HG02610 (cell line): Measurements from ENCODE around the gene GPRC5C.

ENCODE experiments used
- ATAC-seq: cut with Tn5 transposase; IDR thresholded peaks from one replicate; pipeline ENCODE4 v1.9.1; 2021; ENCODE audit warnings: mild to moderate bottlenecking, moderate library complexity; ENCODE audit not compliant: unreplicated experiment

GPRC5C gene

GRCh38 chr17:74430706-74431567 lies 951 bp upstream of the GPRC5C start:
- peak; percentile 52 for ATAC-seq

GRCh38 chr17:74432424-74432690 lies 469 bp downstream of the GPRC5C start:
- ATAC-seq = no peak

GRCh38 chr17:74432766-74433391 lies 991 bp downstream of the GPRC5C start:
- no peak for ATAC-seq

GRCh38 chr17:74433421-74434121 lies 1.7 kb downstream of the GPRC5C start:
- ATAC-seq = no peak

- no peak for ATAC-seq
Measured at GRCh38 chr17:74435775-74436359, 4.0 kb downstream of the GPRC5C start.

- no peak for ATAC-seq
Measured at GRCh38 chr17:74437702-74438101, 5.8 kb downstream of the GPRC5C start.

- no peak for ATAC-seq
Measured at GRCh38 chr17:74439691-74440567, 8.0 kb downstream of the GPRC5C start.

- no peak for ATAC-seq
Measured at GRCh38 chr17:74441537-74441936, 9.6 kb downstream of the GPRC5C start.

- ATAC-seq = no peak
Measured at GRCh38 chr17:74442291-74442669, 10.4 kb downstream of the GPRC5C start.

- ATAC-seq = peak; percentile 39
Measured at GRCh38 chr17:74442670-74443515, 11.0 kb downstream of the GPRC5C start.

GRCh38 chr17:74443516-74444296 lies 11.8 kb downstream of the GPRC5C start:
- no peak for ATAC-seq

GRCh38 chr17:74444406-74444805 lies 12.5 kb downstream of the GPRC5C start:
- no peak for ATAC-seq

GRCh38 chr17:74445158-74445557 lies 13.3 kb downstream of the GPRC5C start:
- no peak for ATAC-seq

- peak; percentile 68 for ATAC-seq
Measured at GRCh38 chr17:74446551-74447500, 14.9 kb downstream of the GPRC5C start.

GRCh38 chr17:74447628-74448159 lies 15.8 kb downstream of the GPRC5C start:
- ATAC-seq = no peak

GRCh38 chr17:74448756-74449155 lies 16.9 kb downstream of the GPRC5C start:
- no peak for ATAC-seq

- ATAC-seq = no peak
Measured at GRCh38 chr17:74449306-74449705, 17.4 kb downstream of the GPRC5C start.

- no peak for ATAC-seq
Measured at GRCh38 chr17:74449773-74450172, 17.9 kb downstream of the GPRC5C start.
